B cell (primary cell): ENCODE data around the gene SBK2. TPM values are rescaled to one million over a fixed set of nuclear protein-coding genes. Genes with fewer than 3 reads are reported as not detected.
A peak's percentile ranks its signal among the peaks of the same experiment; 100 is the strongest.

ENCODE experiments used
- ATAC-seq: fragments of 200-7000 bp; cut with Tn5 transposase; one replicate; pipeline ENCODE4 v1.10.0; 2021; ENCODE audit warnings: low read depth, mild to moderate bottlenecking, moderate number of reproducible peaks, moderate library complexity
- CTCF ChIA-PET: fragments of 350-600 bp; sonication (Branson Sonifier 250); formaldehyde crosslinking; loops from one replicate; lab custom pipeline; 2021; ENCODE audit warnings: antibody characterized with exemption, inconsistent platforms; lab: Charles Lee
- POLR2A ChIA-PET: fragments of 350-600 bp; sonication (Branson Sonifier 250); formaldehyde crosslinking; loops from one replicate; lab custom pipeline; 2021; ENCODE audit warnings: antibody characterized with exemption; lab: Charles Lee
- DNase-seq: peaks from one replicate; pipeline ENCODE4 v3.0.0; 2013
- H2AFZ ChIP-seq: 2 replicates; pipeline ENCODE4 v1.6.1; 2012; ENCODE audit warnings: mild to moderate bottlenecking, low read depth, low read length; ENCODE audit not compliant: insufficient read depth, poor library complexity, severe bottlenecking
- H3K27ac ChIP-seq, 2 donors: 1 replicate in 1 of 2; 2 replicates in 1 of 2; pipeline ENCODE4 v1.5.1; 2012 to 2013; ENCODE audit warnings: low read length in 2 of 2, mild to moderate bottlenecking in 2 of 2, moderate library complexity in 1 of 2
- H3K27me3 ChIP-seq, 4 experiments: fragments of 200-600 bp in 1 of 4; sonication (generic) in 1 of 4; replicated peaks in 1 of 4; 1 replicate in 2 of 4; 2 replicates in 2 of 4; pipeline versions ENCODE4 v1.6.1 to v1.7.0; 2013 to 2016; ENCODE audit warnings: low read length in 3 of 4, mild to moderate bottlenecking in 2 of 4, mixed read lengths in 1 of 4, moderate library complexity in 1 of 4; ENCODE audit not compliant: insufficient read depth in 4 of 4, control insufficient read depth in 3 of 4; ENCODE audit errors: control extremely low read depth in 1 of 4
- H3K36me3 ChIP-seq, 2 experiments: replicated peaks in 1 of 2; 1 replicate in 1 of 2; 2 replicates in 1 of 2; pipeline versions ENCODE4 v1.6.1 to v1.7.1; 2013; ENCODE audit warnings: low read length in 1 of 2; ENCODE audit not compliant: insufficient read depth in 2 of 2, control insufficient read depth in 1 of 2; ENCODE audit errors: control extremely low read depth in 1 of 2, extremely low read depth in 1 of 2
- H3K4me1 ChIP-seq, 2 donors: fragments of 200-600 bp in 1 of 2; sonication (generic) in 1 of 2; 1 replicate in 1 of 2; 2 replicates in 1 of 2; pipeline versions ENCODE4 v1.5.1 to v1.6.1; 2013 to 2017; ENCODE audit warnings: low read length in 2 of 2; ENCODE audit not compliant: control insufficient read depth in 2 of 2, insufficient read depth in 2 of 2
- H3K4me2 ChIP-seq: replicated peaks from 2 replicates; pipeline ENCODE3; 2012; ENCODE audit warnings: mild to moderate bottlenecking, low read depth, low read length; ENCODE audit not compliant: poor library complexity, severe bottlenecking
- H3K4me3 ChIP-seq, 5 experiments: fragments of 200-600 bp in 1 of 5; sonication (generic) in 1 of 5; 1 replicate in 3 of 5; 2 replicates in 2 of 5; pipeline versions ENCODE4 v1.5.1 to v1.7.0; 2011 to 2016; ENCODE audit warnings: low read length in 4 of 5, mild to moderate bottlenecking in 4 of 5, low read depth in 2 of 5, control low read depth in 1 of 5, moderate library complexity in 1 of 5; ENCODE audit not compliant: insufficient read depth in 1 of 5; ENCODE audit errors: control extremely low read depth in 1 of 5, extremely low read depth in 1 of 5
- H3K79me2 ChIP-seq: fragments of 200-600 bp; sonication (generic); one replicate; pipeline ENCODE4 v1.6.0; 2016; ENCODE audit warnings: low read length; ENCODE audit not compliant: control insufficient read depth, insufficient read depth
- H3K9ac ChIP-seq: fragments of 200-600 bp; sonication (generic); 2 replicates; pipeline ENCODE4 v1.6.1; 2017; ENCODE audit warnings: mild to moderate bottlenecking, low read length, moderate library complexity
- H3K9me3 ChIP-seq, 3 donors: one replicate each; pipeline versions ENCODE4 v1.6.1 to v1.7.1; 2013; ENCODE audit warnings: low read length in 2 of 3; ENCODE audit not compliant: control insufficient read depth in 2 of 3, insufficient read depth in 1 of 3; ENCODE audit errors: control extremely low read depth in 1 of 3
- H4K20me1 ChIP-seq: 2 replicates; pipeline ENCODE4 v1.6.0; 2012; ENCODE audit warnings: mild to moderate bottlenecking, low read length; ENCODE audit not compliant: insufficient read depth, control insufficient read depth, poor library complexity, severe bottlenecking
- H3K27ac Mint-ChIP-seq: one replicate; pipeline ENCODE4 v1.8.0; 2021; ENCODE audit warnings: mixed read lengths
- H3K27me3 Mint-ChIP-seq: one replicate; pipeline ENCODE4 v1.8.0; 2021; ENCODE audit warnings: mixed read lengths
- H3K4me1 Mint-ChIP-seq: one replicate; pipeline ENCODE4 v1.8.0; 2021; ENCODE audit warnings: mixed read lengths
- H3K4me3 Mint-ChIP-seq: one replicate; pipeline ENCODE4 v1.8.0; 2021; ENCODE audit warnings: mixed read lengths
- H3K9me3 Mint-ChIP-seq: one replicate; pipeline ENCODE4 v1.8.0; 2022; ENCODE audit warnings: mixed read lengths; ENCODE audit not compliant: insufficient read depth
- EZH2 ChIP-seq: IDR thresholded peaks from 2 replicates; pipeline ENCODE4 v1.6.1; 2012; ENCODE audit warnings: borderline replicate concordance, low read depth, mild to moderate bottlenecking, moderate library complexity, low read length; ENCODE audit not compliant: insufficient read depth, poor library complexity, severe bottlenecking
- WGBS: methylation state at CpG from one replicate; pipeline ENCODE4 v1.1.5; 2013; ENCODE audit warnings: missing lambda C conversion rate; ENCODE audit not compliant: insufficient coverage; 5-methylcytosine and 5-hydroxymethylcytosine counted together
- intact Hi-C: fragments of 100-400 bp; cut with micrococcal nuclease; formaldehyde crosslinking; loops from one replicate; pipeline ENCODE4 v1.10.0; 2022
- polyA plus RNA-seq: library from polyadenylated mRNA; depleted of rRNA; stranded (reverse); fragments of >200 nt; gene quantifications from 2 replicates; pipeline ENCODE4 v1.2.3, GENCODE V29; 2012
- total RNA-seq, 2 donors: library from RNA; stranded (reverse); fragments of 120-200 nt in 1 of 2; gene quantifications; 1 replicate in 1 of 2; 2 replicates in 1 of 2; pipeline versions ENCODE4 v1.2.3 to v1.2.4, GENCODE V29; 2013 to 2022
- TF ChIP-seq, protein P1 (sequence below): fragments of 200-600 bp; IDR thresholded peaks from one replicate; pipeline ENCODE4 v1.8.0; 2022; ENCODE audit warnings: antibody characterized with exemption, mild to moderate bottlenecking

Gene SBK2
- total and polyA plus RNA-seq, 2 donors (not counting 1 experiment from before 2014, with no cell fraction given), result not detected

GRCh38 chr19:55483706-55484592 is 53.0 kb downstream of the SBK2 start:
- peak overlapping the region in 1 of 2 donors; percentile 70 for H3K27ac ChIP-seq
- no peaks in the 10 kb centered on the region for H3K27me3 ChIP-seq
- H4K20me1 ChIP-seq, result peaks cover 29% of the 10 kb centered on the region
- Mint-ChIP-seq H3K9me3 (no peaks in the 10 kb centered on the region), H3K27ac (no peak overlapping the region), H3K27me3 (no peaks in the 10 kb centered on the region), H3K4me1 (peaks cover 22% of the 10 kb centered on the region), H3K4me3 (peak overlapping the region; percentile 82)
- no peaks in the 10 kb centered on the region for H3K9me3 ChIP-seq
- H3K9ac ChIP-seq, result peak overlapping the region; percentile 68
- H3K4me3 ChIP-seq, result peak overlapping the region in 4 of 5 experiments; percentile 53 to 71 (median 62)
- no peak for TF ChIP-seq EZH2
- POLR2A ChIA-PET, result no interaction called here
- no peak for ATAC-seq
- intact Hi-C loops, result no loop called here
- H3K4me2 ChIP-seq, result peak overlapping the region; percentile 87
- peaks cover 10 to 22% of the 10 kb centered on the region in 2 donors for H3K4me1 ChIP-seq
- peaks cover 0 to 2% of the 10 kb centered on the region in 2 experiments for H3K36me3 ChIP-seq
- CTCF ChIA-PET, result interaction anchor here (2.8 kb wide), 1 partner anchor 20 kb away, joined by 15 read pairs; no protein-coding TSS in a partner anchor
- peak overlapping the region; percentile 60 for H2AFZ ChIP-seq
- peaks cover 18% of the 10 kb centered on the region for H3K79me2 ChIP-seq
- DNase-seq, result no peak
- WGBS, result 88% methylated on average over 44 of the region's 46 CpGs

- Histone ChIP-seq H3K36me3 (peaks cover 0 to 2% of the 10 kb centered on the region in 2 experiments), H3K27me3 (no peaks in the 10 kb centered on the region), H3K4me1 (peaks cover 10 to 22% of the 10 kb centered on the region in 2 donors), H3K4me2 (no peak overlapping the region), H4K20me1 (peaks cover 37% of the 10 kb centered on the region), H3K9ac (no peak overlapping the region), H3K79me2 (peaks cover 26% of the 10 kb centered on the region), H3K4me3 (no peak overlapping the region), H3K27ac (no peak overlapping the region), H2AFZ (no peak overlapping the region), H3K9me3 (no peaks in the 10 kb centered on the region)
- Mint-ChIP-seq H3K27ac (no peak overlapping the region), H3K27me3 (no peaks in the 10 kb centered on the region), H3K9me3 (no peaks in the 10 kb centered on the region), H3K4me3 (peak overlapping the region; percentile 41), H3K4me1 (peaks cover 30% of the 10 kb centered on the region)
- ChIA-PET POLR2A (no interaction called here), CTCF (no interaction called here)
- no peak for ATAC-seq
- intact Hi-C loops, result no loop called here
- TF ChIP-seq, protein P1, sequence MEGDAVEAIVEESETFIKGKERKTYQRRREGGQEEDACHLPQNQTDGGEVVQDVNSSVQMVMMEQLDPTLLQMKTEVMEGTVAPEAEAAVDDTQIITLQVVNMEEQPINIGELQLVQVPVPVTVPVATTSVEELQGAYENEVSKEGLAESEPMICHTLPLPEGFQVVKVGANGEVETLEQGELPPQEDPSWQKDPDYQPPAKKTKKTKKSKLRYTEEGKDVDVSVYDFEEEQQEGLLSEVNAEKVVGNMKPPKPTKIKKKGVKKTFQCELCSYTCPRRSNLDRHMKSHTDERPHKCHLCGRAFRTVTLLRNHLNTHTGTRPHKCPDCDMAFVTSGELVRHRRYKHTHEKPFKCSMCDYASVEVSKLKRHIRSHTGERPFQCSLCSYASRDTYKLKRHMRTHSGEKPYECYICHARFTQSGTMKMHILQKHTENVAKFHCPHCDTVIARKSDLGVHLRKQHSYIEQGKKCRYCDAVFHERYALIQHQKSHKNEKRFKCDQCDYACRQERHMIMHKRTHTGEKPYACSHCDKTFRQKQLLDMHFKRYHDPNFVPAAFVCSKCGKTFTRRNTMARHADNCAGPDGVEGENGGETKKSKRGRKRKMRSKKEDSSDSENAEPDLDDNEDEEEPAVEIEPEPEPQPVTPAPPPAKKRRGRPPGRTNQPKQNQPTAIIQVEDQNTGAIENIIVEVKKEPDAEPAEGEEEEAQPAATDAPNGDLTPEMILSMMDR, result no peak
- TF ChIP-seq EZH2, result no peak
- DNase-seq, result no peak
- 98% methylated on average over 38 of the region's 47 CpGs for WGBS
These were observed 53.8 kb downstream of the SBK2 start for GRCh38 chr19:55482967-55483705.
